Thyroid gland (tissue), 4 donors: ENCODE data around the gene BRIP1.

Source experiments
- POLR2A ChIP-seq, 2 donors: fragments of 450-650 bp; IDR thresholded peaks; one replicate each; pipeline ENCODE4 v1.6.1; 2017; ENCODE audit warnings: antibody characterized with exemption in 2 of 2, mild to moderate bottlenecking in 2 of 2, moderate library complexity in 1 of 2
- TF ChIP-seq, protein P1 (sequence below), 6 experiments: fragments of 200-600 bp in 3 of 6; fragments of 450-650 bp in 3 of 6; sonication (generic) in 3 of 6; IDR thresholded peaks; one replicate each; pipeline ENCODE4 v1.5.1; 2016 to 2019; ENCODE audit warnings: antibody characterized with exemption in 6 of 6, mild to moderate bottlenecking in 2 of 6, inconsistent platforms in 1 of 6, moderate library complexity in 1 of 6

DNA sequence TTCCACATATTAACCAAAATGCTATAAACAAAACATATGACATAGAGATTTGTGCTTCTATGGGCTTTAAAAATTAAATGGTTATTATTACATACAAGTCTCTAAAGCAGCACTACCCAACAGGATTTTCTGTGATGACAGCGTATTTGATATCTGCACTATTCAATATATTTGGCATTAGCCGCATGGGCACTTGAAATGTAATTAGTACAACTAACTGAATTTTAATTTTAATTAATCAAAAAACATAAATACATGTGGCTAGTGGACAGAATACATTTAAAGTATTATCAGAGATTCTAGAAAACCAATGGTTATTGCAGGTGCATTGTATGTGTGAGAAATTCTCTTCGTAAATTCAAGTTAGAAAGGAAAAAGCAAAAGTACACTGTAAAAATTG is 45.9 kb downstream of the BRIP1 start:
- no peak for TF ChIP-seq POLR2A (IDR thresholded peaks at IDR 0.05)
- TF ChIP-seq, protein P1, sequence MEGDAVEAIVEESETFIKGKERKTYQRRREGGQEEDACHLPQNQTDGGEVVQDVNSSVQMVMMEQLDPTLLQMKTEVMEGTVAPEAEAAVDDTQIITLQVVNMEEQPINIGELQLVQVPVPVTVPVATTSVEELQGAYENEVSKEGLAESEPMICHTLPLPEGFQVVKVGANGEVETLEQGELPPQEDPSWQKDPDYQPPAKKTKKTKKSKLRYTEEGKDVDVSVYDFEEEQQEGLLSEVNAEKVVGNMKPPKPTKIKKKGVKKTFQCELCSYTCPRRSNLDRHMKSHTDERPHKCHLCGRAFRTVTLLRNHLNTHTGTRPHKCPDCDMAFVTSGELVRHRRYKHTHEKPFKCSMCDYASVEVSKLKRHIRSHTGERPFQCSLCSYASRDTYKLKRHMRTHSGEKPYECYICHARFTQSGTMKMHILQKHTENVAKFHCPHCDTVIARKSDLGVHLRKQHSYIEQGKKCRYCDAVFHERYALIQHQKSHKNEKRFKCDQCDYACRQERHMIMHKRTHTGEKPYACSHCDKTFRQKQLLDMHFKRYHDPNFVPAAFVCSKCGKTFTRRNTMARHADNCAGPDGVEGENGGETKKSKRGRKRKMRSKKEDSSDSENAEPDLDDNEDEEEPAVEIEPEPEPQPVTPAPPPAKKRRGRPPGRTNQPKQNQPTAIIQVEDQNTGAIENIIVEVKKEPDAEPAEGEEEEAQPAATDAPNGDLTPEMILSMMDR (IDR thresholded peaks at IDR 0.05) = no peak
